ENCODE results near the gene RAPGEF1.
"Not testable (repeated sequence)": the region's sequence is repeated elsewhere in the genome, so short reads cannot be mapped to it uniquely, and the experiment has no call there.

Gene RAPGEF1

DNA sequence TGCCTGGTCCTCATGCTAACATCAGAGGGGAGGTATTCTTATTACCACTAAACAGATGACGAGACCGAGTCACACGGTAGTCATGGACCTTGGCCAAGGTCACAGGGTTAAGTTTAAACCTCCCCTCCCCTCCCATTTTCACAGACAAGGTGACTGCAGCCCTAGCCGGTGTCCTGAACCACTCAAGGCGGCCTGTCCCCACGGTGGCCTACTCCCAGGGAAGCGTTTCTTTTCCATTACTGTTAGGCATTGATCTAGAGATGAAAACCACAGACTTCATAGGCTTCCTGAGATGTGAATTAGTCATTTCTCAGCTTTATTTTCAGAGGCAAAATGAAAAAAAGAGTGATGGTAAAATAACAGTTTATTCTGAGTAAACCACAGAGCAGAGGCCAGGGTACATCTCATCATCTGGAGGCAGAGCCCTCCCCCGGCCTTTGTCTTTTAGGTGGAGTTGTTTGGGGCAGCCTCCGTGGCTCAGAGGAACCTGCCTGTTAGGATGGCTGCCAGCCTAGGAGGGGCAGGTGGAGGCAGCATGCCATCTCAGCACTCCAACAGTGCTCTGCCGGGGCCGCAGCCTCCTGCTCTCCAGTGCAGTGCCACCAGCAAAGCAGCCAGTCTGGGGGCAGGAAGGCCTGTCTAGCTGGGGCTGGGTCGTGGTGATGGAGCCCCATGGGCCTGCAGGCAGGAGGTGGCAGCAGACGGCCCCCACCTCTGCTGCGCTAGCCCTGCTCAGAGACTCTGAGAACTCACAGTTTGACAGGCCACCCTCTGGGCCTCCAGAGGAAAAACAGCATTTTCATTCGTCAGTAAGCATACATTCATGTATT lies 71.2 kb downstream of the RAPGEF1 start:
- TF ChIP-seq, protein P1, sequence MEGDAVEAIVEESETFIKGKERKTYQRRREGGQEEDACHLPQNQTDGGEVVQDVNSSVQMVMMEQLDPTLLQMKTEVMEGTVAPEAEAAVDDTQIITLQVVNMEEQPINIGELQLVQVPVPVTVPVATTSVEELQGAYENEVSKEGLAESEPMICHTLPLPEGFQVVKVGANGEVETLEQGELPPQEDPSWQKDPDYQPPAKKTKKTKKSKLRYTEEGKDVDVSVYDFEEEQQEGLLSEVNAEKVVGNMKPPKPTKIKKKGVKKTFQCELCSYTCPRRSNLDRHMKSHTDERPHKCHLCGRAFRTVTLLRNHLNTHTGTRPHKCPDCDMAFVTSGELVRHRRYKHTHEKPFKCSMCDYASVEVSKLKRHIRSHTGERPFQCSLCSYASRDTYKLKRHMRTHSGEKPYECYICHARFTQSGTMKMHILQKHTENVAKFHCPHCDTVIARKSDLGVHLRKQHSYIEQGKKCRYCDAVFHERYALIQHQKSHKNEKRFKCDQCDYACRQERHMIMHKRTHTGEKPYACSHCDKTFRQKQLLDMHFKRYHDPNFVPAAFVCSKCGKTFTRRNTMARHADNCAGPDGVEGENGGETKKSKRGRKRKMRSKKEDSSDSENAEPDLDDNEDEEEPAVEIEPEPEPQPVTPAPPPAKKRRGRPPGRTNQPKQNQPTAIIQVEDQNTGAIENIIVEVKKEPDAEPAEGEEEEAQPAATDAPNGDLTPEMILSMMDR (IDR thresholded peaks at IDR 0.05; ENCODE audit: low read depth, low read length) = no peak
- peak; percentile 90 for DNase-seq (ENCODE audit: low read depth, low spot score)
- in situ Hi-C loops (cut with HindIII; ENCODE audit: low sequenced_read_pairs) = no loop called here
- H3K4me3 ChIP-seq (ENCODE audit: low read depth, low read length) = no peak overlapping the region

DNA sequence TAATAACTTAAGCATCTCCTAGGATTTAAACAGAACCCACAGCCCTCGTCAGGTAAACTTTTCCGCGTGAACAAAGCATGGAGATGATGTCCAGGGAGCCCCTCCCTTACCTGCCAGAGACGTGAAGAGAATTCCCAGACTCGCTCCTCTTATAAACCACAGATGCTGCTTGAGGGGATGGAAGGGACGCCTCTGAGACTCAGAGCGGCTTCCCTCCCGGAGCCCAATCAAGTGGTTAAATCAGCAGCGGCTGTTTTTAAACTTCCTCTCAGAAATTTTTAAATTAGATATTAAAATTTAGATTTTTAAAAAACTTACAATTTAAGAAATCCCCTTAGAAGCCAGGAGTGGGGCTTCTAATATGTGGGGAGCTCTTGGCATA lies 71.8 kb downstream of the RAPGEF1 start:
- H3K4me3 ChIP-seq (ENCODE audit: low read depth, low read length) = no peak overlapping the region
- TF ChIP-seq, protein P1 (IDR thresholded peaks at IDR 0.05; ENCODE audit: low read depth, low read length) = no peak
- in situ Hi-C loops (cut with HindIII; ENCODE audit: low sequenced_read_pairs) = no loop called here
- no peak for DNase-seq (ENCODE audit: low read depth, low spot score)

DNA sequence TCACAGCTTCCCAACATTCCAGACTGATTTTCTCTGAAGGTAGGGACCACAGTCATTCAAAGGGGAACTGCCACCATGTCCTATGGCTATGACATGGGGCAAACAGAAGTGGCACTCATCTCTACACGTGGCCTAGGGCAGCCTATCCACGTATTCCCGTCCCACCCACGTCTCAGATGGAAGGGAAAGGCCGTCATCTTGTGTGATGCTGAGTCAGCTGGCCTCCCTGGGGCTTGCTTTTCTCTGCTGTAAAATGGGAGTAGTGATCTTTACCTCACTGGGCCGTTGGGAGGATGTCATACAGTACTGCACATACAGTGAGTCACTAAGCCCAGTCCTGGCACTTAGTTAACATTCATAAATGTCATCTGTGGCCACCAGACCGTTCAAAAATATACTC lies 72.3 kb downstream of the RAPGEF1 start:
- TF ChIP-seq, protein P1 (IDR thresholded peaks at IDR 0.05; ENCODE audit: low read depth, low read length) = no peak
- peak; percentile 35 for DNase-seq (ENCODE audit: low read depth, low spot score)
- no peak overlapping the region for H3K4me3 ChIP-seq (ENCODE audit: low read depth, low read length)
- in situ Hi-C loops (cut with HindIII; ENCODE audit: low sequenced_read_pairs) = no loop called here

DNA sequence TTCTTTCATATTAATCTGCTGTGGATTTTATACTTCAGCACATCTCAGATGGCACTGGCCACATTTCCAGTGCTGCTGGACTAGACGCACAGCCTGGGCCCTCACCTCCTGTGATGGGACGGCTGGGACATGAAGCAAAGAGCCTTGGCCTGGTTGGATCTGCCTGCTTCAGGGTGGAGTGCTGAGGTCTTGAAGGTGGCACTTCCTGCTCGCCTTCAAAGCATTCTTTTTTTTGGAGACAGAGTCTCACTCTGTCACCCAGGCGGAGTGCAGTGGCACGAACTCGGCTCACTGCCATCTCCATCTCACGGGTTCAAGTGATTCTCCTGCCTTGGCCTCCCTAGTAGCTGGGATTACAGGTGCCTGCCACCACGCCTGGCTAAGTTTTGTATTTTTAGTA lies 73.1 kb downstream of the RAPGEF1 start:
- DNase-seq (ENCODE audit: low read depth, low spot score) = no peak
- in situ Hi-C loops (cut with HindIII; ENCODE audit: low sequenced_read_pairs) = no loop called here

DNA sequence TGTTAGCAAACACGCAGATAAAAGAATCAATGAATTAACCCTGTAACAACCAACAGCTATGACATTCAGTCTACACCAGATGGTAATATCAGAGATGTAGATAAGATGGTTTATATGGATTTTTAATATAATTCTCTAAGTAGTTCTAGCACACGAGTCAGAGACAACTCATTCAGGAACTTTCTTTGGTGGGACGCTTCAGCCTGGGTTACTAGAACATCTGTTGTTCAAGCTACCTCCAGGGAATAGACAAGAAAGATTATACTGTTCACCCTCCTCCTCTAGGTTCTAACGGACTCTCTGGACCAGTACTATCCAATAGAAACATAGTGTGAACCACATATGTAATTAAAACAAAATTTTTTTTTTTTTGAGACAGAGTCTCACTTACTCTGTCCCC lies 73.8 kb downstream of the RAPGEF1 start:
- H3K4me3 ChIP-seq (ENCODE audit: low read depth, low read length) = no peak overlapping the region
- peak; percentile 64 for DNase-seq (ENCODE audit: low read depth, low spot score)
- TF ChIP-seq, protein P1 (IDR thresholded peaks at IDR 0.05; ENCODE audit: low read depth, low read length) = no peak
- in situ Hi-C loops (cut with HindIII; ENCODE audit: low sequenced_read_pairs) = no loop called here

More for the DNA sequence above, 73.1 kb downstream of the RAPGEF1 start:
- no peak overlapping the region for H3K4me3 ChIP-seq (ENCODE audit: low read depth, low read length)
- TF ChIP-seq, protein P1 (IDR thresholded peaks at IDR 0.05; ENCODE audit: low read depth, low read length) = no peak

DNA sequence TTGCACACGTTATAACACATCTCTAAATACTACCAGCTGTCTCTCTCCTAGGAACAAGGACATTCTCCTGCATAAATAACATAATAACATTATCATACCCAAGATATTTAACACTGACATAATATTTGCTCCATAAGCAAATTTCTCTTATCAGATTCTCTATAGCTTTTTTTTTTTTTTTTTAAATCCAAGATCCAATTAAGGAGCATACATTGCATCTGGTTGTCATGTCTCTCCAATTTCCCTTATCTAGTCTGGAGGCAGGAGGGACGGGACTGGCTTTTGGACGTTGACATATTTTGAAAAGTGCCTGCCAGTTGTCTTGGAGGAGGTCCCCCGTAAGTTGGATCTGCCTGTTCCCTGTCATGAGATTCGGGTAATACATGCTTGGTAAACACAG lies 76.6 kb downstream of the RAPGEF1 start:
- in situ Hi-C loops (cut with HindIII; ENCODE audit: low sequenced_read_pairs) = no loop called here
- TF ChIP-seq, protein P1 (IDR thresholded peaks at IDR 0.05; ENCODE audit: low read depth, low read length) = no peak
- no peak overlapping the region for H3K4me3 ChIP-seq (ENCODE audit: low read depth, low read length)
- no peak for DNase-seq (ENCODE audit: low read depth, low spot score)

DNA sequence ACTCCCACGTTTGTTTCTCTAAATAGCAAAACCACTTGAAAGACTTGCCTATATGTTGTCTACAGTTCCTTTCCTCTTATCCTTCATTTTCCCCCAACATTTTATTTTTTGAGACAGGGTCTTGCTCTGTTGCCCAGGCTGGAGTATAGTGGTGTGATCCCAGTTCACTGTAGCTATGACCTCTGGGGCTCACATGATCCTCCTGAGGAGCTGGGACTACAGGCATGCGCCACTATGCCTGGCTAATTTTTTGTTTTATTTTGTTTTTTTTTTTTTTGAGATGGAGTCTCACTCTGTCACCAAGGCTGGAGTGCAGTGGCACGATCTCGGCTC lies 77.6 kb downstream of the RAPGEF1 start:
- H3K4me3 ChIP-seq (ENCODE audit: low read depth, low read length); in situ Hi-C loops (cut with HindIII; ENCODE audit: low sequenced_read_pairs); DNase-seq (ENCODE audit: low read depth, low spot score): not testable (repeated sequence)
